NCI-H146 (cell line): ENCODE data around the gene CCDC201.
"Not testable (repeated sequence)": the region's sequence is repeated elsewhere in the genome, so short reads cannot be mapped to it uniquely, and the experiment has no call there.

Experiments used
- DNase-seq: peaks from one replicate; lab custom pipeline; 2025; lab: John Stamatoyannopoulos, UW

Gene CCDC201

DNA sequence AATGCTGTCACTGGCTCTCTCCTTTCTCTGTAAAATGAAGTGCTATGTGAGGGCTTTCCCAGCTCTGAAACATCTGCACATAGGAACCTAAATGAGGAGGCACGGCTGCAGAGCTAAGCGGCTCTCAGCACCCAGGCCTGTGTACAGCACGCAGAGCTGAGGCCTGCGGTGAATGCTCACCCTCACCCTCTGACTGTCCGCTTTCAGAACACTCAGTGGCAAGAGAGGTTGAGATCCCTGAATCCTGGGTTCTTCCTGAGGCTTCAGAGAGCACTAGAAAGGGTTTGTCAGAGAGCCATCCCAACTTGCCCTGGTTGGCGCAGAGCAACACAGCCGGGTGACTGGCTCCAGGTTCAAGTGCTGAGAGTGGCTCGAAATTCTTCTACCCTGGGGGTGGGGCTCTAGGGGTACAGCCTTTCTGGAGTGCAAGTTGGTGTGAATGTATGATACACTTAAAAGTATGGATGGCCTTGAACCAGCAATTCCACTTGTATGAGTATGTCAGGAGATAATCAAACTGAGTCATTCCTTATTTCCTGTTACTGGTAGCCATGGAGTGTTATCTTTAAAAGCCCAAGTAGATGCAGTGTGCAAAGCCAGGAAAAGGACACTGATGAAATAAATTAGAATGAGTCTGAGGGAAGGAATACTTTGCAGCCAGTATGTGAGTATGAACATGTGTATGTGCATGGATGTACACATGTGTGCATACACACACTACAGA lies 1.7 kb upstream of the CCDC201 start:
- DNase-seq = no peak

DNA sequence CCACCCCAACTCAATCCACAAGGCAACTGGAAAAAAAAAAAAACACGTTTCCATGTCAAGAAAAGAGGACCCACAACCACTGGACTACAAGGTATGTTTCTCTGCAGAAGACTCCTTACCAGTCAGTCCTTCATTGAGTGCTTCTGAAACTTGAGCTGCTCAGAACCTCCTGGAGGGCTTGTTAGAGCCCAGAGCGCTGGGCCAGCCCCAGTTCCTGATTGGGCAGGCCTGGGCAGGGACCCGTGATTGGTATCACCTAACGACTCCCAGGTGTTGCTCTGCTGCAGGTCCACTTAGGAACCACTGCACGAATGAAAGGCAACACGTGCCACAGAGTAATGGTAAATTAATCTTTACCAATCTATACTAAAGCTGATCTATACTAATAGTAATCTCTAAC lies 473 bp upstream of the CCDC201 start:
- DNase-seq = peak; percentile 18

DNA sequence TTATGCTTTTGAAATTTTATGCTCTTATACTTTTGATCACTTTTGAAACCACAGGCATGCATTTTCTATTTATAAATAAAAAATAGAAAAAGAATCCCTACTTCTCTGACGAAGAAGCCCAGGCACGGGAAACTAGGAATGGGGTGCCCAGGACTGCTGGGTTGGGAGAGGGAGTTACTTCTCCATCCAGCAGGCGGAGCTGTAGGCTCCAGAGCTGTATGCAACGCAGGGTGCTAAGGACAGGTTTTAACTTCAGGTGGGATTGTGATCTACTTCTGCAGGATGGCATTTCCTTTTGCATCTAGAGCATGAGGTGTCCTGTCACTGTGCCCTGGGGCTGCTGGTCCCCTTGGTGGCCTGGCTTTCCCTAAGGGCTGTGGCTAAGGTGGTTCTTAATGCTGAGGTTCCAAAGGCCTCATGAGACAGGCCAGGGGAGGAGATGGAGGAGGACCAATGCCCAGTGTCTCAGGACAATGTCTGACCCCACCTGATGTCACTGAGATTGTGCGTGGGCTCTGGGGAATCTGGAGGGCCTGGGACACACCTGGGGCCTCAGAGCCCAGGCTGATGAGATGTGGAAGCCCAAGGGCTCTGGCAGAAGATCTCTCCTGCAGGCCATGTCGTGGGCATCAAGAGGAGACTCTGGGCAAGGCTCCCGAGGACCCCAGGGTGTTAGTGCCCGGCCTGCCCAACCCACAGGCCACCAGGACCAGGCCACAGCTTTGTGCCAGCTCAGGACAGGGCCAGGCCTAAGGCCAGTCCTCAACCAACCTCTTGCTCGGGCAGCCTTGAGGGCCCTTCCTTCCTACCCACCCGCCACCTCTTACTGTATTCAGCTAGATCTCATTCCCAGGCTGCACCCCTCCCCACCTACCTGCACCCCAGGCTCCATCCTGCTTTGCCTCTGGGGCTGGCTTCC lies 507 bp downstream of the CCDC201 start:
- DNase-seq = peak; percentile 24

DNA sequence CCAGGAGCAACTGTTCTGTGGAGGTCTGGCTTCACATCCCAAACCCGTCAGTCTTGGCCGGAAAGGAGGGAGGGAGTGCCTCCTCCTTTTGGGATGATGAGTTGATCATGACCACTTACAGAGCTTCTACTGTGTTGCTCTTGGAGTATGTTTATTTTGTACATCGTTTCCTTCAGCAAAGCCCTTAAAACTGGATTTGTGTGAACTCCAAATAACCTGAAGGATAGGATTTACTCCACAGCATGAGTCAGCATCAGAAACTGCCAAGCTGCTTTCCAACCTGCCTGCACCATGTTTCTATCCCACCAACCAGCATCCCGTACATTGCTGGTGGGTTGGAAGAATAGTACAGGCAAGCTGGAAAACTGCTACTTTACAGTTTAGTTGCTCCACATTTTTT lies 3.5 kb downstream of the CCDC201 start:
- DNase-seq = no peak

DNA sequence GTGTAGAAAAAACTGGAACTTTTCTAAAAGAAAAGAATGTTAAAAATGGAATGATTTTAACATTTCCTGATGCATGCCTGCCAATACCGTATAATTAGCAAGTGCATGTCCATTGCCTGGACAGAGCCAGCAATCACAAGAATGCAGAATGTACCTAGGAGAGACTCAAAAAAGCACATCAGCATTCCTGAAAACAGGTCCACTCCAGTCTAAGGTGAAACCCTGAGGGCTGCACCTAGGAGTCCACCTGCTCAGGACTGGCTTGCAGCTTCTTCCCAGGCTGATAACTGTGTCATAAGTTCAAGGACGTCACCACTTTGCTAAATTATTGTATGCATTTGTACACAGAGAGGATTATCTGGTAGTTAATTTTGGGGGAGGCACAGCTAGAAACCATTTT lies 5.4 kb downstream of the CCDC201 start:
- DNase-seq = no peak

DNA sequence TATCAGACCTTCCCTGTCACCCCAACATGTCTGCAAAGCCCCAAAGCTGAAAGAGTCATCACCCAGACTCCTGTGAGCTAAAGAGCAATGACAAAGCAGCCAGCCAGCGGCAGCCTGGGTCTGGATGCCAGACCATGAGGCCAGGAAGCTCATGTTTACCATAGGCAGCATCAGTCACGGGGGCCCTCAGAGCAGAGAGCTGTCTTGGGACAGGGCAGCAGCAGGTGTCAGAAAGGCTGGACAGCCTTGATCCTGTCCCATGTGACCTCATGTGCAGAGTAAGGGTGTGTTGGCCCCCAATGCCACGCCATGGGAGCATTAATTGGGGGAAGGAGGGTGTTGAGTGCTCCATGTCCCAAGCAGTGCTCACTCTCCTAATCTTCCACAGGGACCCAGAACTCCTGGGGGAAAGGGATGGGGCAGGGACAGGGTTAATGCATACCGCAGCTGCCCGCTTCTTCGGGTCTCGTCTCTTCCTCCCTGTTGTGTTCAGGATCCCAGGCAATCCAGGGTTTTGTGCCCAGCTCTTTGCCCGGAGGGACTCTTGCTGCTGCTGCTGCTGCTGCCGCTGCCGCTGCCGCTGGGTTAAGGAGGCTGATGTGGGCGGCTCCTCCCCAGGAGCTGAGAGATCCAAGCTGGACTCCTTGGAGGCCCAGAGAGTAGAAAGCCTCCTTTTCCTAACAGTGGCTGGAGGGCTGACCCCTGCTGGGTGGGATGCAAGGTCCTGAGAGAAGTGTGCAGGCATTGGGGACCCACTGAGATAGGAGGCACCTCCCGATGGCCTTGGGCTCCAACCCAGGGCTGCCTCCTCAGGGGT lies 7.1 kb downstream of the CCDC201 start:
- no peak for DNase-seq

DNA sequence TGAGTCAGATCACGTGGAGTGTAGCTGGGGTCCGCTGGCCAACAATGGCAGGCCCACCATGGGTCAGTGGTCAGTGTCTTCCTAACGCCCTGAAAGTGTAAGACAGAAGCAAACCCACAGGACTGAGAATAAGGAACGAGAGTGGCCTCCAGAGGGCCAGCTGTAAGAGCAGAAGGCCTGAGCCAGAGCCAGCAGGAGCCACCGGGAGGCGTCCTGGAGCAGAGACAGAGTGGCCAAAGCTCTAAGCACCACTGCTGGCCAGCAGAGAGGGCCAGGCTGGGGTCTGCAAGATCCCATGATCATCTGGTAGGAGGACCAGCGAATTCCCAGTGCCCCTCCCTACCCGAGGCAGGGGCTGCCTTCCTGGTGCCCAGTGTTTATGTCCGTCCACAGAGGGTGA lies 9.2 kb downstream of the CCDC201 start:
- no peak for DNase-seq

DNA sequence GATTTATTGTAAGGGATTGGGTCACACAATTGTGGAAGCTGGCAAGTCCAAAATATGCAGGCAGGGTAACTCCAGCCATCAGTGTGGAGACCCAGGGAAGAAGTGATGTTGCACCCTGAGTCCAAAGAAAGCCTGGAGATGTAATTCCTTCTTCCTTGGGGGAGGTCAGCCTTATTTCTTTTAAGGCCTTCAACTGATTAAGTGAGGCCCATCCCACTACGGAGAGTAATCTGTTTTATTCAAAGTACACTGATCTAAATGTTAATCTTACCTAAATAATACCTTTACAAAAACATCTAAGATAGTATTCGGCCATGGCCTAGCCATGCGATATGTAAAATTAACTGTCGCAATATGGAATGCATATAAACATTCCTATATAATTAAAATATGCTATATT lies 16.0 kb downstream of the CCDC201 start:
- DNase-seq = not testable (repeated sequence)

DNA sequence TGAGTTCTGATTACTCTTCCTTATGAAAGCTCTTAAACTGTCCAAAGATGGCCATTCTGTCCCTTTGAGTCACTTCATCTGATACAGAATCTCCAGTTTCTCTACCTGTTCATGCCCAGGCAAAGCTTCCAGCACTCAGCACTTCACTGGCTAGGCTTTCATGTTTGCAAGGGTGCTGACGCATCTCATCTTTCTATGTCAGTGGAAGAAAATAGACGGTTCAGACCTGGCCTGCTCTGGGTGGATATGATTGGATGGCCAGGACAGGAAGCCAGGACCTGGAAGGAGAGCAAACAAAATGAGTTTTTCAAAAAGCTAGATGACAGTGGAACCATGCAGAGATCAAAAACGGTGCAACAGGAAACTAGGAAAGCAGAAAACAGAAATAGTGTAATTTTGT lies 17.2 kb downstream of the CCDC201 start:
- peak; percentile 84 for DNase-seq

DNA sequence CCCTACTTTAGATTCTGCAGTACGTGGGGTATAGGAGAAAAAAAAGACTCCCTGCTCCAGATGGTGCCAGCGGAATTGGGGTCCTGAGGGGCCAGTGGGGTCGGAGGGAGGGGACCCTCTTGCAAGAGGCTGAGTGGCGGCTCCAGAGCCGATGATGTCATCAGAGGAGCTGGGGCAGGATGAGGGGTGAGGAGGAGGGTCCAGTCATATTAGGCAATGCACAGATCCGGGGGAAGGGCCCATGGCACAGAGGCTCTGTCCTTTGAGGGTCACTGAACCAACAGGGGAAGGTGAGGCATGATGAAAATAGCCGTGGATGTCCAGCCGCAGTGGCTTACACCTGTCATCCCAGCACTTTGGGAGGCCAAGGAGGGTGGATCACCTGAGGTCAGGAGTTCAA lies 19.4 kb downstream of the CCDC201 start:
- not testable (repeated sequence) for DNase-seq

DNA sequence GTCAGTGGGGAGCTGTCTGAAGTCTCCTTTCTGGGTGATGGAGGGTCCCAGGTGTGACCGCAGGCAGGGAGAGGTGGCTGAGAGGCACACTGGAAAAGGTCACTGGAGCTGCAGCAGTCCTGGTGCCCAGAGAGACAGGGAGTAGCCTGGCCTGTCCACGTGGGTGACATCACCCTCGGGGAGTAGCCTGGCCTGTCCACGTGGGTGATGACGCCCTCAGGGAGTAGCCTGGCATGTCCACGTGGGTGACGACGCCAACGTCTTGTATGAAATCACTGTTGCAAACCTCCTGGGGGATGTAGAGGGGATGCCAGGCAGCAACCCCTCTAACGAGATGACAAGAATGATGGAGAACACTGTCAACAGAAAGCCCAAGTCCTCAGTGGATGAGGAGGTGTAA lies 19.9 kb downstream of the CCDC201 start:
- not testable (repeated sequence) for DNase-seq

DNA sequence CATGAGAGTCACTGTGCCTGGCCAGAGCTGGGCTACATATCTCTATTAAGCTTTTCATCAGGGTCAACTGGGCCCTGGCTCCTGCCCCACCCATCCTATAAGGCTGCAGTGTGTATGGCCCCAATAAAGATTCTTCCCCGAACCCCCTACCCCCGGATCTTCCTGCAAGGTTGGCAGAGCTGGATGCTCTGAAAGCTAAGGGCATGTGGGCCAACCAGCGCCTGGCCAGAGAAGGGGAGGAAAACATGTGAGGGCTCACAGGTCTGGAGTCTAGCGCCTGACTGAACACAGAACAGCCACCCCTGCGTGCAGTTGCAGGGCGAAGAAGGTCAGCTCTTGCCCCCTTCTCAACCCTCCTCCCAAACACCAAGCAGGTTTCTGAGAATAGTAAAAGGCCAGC lies 24.1 kb downstream of the CCDC201 start:
- DNase-seq = not testable (repeated sequence)

DNA sequence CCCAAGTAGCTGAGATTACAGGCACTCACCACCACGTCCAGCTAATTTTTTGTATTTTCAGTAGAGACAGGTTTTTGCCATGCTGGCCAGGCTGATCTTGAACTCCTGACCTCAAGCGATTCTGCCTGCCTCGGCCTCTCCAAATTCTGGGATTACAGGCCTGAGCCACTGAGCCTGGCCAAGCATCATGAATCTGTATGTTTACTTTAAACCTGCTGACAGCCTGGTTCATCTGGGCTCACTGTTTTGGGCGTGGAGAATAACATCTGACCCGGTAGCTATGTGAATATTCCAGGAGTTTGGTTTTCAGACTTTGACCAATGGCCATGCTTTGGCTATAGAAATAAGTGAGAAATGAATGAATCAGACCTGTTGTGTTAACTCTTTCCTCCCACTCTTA lies 26.3 kb downstream of the CCDC201 start:
- DNase-seq = not testable (repeated sequence)

DNA sequence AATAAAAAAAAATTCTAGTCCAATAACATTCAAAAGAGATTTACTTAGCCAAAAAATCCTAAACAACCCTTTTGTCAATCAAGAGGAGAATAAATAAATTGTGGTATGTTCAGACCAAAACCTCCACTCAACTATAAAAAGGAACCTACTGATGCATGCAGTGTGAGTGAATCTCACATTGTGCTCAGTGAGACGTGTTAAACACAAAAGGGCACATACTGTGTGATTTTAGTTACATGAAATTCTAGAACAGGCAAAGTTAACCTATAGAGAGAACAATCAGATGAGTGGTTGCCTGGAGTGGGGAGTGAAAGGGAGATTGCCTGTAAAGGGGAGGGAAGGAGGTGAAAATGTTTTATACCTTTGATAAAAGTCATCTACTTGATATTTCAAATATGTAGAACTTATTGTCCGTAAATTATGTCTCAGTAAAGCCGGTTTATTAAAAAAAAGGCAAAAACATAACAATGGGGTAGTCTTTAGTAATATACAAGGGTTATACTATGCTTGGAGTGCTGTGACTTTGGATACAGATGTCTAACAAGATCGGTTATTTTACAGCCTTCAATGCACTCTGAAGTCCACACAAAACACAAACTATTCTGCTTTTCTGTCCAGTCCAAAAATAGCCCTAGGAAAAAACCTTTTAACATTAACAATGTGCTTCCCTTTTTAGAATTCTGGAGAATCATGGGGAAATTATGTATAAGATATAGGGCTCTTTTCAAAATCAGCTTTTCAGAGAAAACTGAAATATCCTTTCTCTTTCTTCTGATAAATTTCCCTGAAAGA lies 30.8 kb downstream of the CCDC201 start:
- DNase-seq = peak; percentile 47

DNA sequence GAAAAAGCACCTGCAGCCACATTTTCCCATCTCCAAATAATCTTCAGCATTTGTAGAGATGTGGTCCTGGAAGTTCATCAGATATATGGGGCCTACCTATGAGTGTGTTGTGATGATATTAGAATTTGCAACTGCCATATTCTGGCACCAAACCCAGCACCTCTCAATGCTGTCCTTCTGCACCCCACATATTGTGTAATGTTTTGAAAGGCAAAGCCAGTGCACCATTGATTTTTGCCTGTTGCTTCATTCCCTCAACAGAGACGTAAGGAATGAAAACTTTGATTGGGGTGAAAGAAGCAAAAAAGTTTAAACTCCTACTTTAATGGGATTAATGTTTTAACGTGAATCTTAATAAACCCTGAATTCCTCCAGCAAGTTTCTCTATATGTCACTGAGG lies 34.0 kb downstream of the CCDC201 start:
- DNase-seq = not testable (repeated sequence)

DNA sequence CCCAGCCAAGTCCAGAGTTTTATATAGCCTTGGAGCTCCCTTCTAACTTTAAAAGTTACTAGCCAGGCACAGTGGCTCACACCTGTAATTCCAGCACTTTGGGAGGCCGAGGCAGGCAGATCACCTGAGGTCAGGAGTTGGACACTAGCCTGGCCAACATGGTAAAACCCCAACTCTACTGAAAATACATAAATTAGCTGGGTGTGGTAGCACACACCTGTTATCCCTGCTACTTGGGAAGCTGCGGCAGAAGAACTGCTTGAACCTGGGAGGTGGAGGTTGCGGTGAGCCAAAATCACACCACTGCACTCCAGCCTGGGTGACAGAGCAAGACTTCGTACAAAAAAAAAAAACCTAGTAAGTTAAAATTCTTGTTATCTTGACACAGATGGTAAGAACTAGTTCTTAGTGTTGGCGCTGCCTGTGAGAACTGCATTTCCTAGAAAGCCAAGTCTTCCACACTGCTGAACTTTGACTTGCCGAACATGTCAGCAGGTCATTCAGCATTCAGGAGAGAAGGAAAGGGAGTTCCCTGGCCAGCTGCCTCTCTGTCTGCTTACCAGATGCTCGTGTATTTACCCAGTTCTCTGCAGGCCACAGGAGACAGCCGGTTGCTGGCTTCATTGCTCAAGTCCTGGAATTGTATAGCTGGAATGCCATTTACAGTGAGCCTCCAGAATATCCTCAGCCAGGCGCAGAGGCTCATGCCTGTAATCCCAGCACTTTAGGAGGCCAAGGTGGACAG lies 40.3 kb downstream of the CCDC201 start:
- peak; percentile 58 for DNase-seq

DNA sequence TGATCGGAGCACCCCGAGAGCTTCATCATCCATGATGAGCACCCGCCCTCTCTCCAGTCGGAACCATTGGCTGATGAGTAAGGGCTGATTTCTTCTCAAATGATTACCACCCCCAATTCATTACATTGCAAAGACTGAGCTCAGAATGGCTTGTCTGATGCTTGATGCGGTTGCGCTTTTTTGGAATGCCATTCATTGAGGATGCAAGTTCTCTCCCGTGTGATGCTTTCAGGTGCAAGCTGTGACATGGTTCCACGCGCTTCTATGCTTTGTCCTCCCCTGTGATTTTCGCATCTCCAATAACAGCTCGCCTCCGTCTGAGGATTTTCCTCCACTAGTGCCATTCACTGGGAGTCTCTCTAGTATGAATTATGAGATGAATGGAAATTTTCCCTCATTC lies 43.0 kb downstream of the CCDC201 start:
- not testable (repeated sequence) for DNase-seq

DNA sequence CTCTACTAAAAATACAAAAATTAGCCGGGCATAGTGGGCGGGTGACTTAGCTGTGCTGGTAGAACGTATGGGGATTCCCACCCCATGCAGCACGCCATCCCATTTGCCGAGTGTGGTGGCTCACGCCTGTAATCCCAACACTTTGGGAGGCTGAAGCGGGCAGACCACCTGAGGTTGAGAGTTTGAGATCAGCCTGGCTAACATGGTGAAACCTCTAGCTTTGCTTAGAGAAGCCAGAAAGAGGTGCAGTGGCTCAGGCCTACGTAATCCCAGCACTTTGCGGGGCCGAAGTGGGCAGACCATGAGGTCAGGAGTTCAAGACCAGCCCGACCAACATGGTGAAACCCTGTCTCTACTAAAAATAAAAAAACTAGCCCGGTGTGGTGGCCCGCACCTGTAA lies 45.2 kb downstream of the CCDC201 start:
- not testable (repeated sequence) for DNase-seq

DNA sequence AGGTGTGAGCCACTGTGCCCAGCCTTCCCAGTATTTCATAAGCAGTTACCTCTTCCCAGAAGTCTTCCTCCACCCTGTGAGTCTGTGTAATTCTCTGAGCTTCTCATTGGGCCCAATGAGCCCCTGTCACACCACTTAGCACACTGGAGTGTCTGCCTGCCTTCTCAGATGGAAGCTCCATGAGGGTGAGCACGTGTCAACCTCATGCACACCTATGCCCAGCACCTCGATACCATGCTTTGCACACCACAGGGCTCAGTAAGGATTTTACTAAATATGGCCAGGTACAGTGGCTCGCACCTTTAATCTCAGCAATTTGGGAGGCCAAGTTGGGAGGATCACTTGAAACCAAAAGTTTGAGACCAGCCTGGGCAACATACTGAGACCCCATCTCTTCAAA lies 46.3 kb downstream of the CCDC201 start:
- DNase-seq = not testable (repeated sequence)

DNA sequence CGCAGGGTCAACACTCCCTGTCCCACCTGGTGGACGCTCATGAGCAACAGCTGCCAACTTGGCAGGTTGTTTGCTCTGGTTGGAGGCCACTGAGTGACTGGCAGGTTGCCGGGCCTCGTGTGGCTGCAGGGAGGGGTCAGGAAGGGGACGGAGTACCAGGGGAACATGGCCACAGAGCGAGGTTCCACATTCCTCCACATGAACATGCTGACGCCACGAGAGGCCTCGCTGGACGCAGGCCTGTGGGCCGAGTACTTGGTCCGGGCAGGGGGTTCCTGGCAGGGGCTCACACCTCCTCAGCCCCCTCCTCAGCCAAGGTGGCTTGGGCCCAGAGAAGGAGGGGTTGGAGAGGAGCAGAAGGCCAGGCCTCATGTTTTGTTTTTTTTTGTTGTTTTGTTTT lies 54.1 kb downstream of the CCDC201 start:
- DNase-seq = not testable (repeated sequence)

DNA sequence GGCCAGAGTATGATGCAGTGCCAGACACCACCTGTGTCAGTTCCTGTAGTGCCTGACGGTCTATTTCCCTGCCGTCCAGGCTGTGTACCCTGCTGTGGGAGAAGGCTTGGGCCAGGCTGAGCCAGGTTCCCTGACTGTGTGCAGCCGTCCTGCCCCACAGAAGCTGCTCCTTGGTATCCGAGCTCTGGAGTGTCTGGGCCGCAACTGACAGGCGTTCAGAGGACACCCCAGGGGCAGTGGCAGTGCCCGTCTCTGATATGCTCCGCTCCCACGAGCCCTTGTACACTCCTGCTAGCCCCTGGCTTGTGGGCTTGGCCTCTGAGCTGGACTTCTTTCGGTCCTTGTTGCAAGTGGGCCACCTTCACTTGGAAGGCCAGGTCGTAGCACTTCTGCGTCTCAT lies 55.0 kb downstream of the CCDC201 start:
- not testable (repeated sequence) for DNase-seq
